Forelimb muscle (tissue), 1 donor: Measurements from ENCODE around the gene SOX8. TPM values are rescaled to one million over a fixed set of nuclear protein-coding genes. Genes with fewer than 3 reads are reported as not detected.
"Not testable (repeated sequence)": the region's sequence is repeated elsewhere in the genome, so short reads cannot be mapped to it uniquely, and the experiment has no call there.

Experiments used
- DNase-seq: peaks from one replicate; pipeline ENCODE4 v3.0.0-alpha.2; 2013; ENCODE audit warnings: low read depth
- polyA plus RNA-seq: library from polyadenylated mRNA; unstranded; fragments of 120-200 nt; gene quantifications from one replicate; pipeline ENCODE4 v1.2.1, GENCODE V29; 2013; ENCODE audit not compliant: insufficient read length

The SOX8 gene
- polyA plus RNA-seq: 36.9 TPM

DNA sequence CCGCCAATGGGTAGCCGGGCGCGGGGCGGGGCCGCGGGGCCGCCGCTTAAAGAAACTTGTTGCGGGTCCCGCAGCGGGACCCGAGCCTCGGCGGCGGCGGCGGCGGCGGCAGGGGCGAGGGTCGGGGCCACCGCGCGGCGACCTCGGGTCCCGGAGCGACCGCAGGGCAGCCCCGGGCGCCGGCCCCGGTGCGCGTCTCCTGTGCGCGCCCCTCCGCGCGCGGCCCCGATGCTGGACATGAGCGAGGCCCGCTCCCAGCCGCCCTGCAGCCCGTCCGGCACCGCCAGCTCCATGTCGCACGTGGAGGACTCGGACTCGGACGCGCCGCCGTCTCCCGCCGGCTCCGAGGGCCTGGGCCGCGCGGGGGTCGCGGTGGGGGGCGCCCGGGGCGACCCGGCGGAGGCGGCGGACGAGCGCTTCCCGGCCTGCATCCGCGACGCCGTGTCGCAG, at the start of gene SOX8:
TSS of gene SOX8 (plus strand) at position 76 of the 450 bp plus-strand sequence. CDS start at position 229, 153 bp downstream.
- no peak for DNase-seq

DNA sequence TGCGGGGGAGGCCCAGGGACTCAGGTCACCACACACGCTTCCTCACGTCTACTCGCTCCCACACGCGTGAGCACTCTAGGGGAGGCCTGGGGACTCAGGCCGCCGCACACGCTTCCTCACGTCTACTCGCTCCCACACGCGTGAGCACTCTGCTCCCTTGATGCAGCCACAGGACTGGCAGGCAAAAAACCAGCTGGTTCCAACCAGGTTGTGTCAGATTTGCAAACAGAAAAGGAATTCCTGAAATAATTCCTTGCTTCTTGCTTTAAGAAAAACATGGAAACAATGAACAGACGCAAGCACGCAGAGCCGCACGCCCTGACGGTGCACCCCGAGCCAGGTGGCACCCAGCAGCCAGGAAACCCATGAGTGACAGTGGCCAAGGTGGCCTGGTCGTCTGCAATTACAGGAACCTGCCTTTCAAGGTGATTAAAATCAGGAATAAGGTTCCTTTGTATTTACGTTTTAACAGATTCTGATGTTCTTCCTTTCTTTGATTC, 48.7 kb upstream of the SOX8 start:
- no peak for DNase-seq

DNA sequence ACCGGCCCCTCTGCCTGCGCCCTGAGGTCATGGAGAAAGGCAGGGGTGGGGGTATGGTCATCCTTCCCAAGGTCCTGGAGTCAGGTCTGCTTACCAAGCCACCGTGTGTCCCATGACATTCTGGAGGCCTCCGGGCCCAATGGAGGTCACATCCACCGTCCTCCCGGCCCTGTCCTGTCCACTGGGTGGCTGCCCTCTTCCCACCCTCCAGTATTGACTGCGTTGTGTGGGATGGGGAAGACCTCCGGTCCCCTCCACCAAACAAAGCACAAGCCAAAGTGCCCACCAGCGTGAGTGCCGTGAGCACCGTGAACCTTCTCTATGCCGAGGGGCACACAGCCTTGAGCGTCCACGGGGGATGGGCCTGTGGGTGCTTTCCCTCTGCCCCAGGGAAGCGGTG, 48.0 kb upstream of the SOX8 start:
- DNase-seq: no peak

DNA sequence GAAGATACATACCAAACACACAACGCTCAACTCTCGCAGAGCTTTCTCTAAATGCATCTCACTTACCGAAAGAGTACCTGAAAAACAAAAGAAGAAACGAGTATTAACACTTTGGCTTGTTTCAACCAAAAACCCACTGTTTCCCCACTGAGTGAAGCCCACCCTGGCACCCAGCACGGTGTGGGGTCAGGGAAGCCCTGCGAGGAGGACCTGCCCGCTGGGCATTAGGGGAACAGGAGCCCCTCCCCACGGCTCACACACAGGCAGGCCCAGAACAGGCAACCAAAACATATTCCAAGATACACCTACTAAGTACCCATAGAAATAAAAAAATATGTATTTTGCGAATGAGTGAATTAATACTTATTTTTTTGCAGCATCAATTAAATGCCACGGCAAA, 47.4 kb upstream of the SOX8 start:
- DNase-seq: no peak

DNA sequence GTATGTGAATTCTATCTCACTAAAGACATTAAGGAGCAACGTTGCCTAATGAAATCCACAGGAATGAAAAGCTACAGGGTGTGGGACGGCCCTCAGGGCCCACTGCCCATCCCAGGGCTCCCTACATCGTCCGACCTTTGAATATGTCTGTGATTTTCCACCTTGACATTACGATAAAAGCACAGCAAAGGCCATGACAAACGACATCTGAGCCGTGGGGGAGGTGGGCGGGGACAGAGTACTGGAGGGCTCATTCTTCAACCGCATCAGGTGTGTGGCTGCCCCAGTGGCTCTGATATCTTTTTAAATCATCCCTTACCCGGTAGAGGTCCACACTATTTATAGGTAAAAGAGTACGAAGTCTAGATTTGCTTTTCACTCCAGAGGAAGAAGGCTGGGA, 45.9 kb upstream of the SOX8 start:
- DNase-seq: no peak

DNA sequence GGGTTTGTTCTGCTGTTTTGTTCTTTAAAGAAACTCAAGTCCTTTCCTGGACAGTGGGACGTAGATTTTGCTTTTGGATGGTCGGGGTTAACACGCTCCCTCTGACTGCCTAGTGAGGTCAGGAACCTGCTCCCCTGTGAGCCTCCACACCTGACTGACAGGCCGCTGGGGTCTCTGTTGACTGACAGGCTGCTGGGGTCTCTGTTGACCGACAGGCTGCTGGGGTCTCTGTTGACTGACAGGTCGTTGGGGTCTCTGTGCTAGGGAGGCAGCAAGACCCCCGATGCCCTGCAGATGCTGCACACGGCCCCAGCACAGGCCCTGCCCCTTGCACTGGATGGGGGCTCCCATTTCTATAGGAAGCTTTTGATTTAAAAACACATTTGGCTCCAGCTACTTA, 44.3 kb upstream of the SOX8 start:
- no peak for DNase-seq

DNA sequence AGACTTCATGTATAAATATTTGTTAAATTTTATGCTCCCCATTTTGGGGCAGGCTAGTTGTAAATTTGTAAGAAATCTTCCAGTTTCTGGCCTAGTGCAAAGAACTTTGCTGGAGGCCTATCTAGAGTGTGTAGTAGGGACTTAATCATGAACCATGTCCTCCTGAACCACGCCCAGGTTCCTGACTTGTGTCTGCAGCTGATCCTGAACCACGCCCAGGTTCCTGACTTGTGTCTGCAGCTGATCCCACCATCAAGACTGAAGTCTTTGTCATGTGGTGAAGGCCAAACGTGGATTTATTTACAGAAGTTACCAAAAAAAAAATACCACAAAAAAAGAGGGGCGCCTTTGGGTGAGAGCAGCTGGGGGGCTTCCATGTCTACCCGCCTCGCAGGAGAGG, 43.8 kb upstream of the SOX8 start:
- DNase-seq: no peak

DNA sequence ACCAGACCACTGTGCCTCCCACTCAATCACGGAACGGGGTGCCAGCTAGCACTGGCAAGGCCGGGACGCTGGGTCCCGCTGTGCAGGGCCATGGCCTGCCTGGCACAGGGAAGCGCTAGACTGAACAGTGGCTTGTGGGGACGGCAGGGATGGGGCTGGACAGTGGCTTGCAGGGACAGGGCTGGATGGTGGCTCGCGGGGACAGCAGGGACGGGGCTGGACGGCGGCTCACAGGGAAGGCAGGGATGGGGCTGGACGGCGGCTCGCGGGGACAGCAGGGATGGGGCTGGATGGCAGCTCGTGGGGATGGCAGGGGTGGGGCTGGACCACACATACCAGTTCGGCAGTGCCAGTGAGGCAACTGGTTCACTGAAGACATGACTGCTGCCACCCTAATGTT, 43.4 kb upstream of the SOX8 start:
- no peak for DNase-seq

DNA sequence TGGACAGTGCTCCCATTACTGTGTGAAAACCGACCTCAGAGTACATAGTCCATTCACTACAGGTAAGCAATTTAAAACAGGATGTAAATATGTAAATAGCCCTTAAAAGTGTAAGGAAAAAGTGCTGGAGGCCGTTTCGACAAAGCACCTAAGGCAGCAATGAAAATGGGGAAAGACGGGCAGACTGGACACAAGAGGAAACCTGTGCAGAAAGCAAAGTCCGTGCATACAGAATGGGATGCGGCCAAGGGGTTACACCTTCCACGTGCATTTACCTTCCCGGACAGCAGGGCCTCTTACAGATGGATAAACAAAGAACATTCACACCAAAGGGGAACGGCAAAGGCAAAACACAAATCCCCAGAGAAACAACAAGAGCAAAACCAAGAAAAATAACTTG, 42.8 kb upstream of the SOX8 start:
- DNase-seq: no peak

DNA sequence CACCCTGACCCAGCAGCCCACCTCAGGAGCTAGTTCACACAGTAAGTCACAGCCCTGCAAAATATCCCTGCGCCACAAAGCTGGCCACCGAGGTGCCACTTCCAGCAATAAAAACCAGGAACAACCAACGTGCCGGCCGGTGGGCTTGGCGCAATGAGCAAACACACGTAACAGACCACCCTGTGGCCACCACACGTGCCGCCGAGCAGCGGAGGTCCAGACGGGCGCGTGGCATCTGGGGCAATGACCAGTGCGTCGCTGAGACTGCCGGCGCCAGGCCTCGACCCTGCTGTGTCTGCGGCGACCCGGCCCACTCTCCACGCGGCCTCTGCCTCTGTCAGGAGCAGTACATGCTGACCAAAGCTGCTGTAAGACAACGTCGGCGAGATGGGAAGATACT, 42.3 kb upstream of the SOX8 start:
- DNase-seq: no peak

DNA sequence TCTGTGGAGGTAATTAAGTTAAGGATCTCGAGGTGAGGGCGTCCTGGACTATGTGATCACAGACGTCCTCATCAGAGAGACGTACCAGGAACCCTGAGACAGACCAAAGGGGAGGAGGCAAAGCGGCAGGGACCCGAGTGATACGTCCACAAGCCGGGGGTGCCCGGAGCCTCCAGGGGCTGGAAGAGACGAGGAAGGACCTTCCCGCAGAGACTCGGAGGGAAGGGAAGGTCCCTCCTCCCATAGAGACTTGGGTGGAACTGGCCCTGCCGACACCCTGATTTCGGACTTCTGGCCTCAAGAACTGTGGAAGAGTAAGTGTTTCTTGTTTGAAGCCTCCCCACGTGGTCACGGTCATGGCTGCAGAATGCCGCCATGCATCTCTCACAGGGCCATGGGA, 41.6 kb upstream of the SOX8 start:
- no peak for DNase-seq

DNA sequence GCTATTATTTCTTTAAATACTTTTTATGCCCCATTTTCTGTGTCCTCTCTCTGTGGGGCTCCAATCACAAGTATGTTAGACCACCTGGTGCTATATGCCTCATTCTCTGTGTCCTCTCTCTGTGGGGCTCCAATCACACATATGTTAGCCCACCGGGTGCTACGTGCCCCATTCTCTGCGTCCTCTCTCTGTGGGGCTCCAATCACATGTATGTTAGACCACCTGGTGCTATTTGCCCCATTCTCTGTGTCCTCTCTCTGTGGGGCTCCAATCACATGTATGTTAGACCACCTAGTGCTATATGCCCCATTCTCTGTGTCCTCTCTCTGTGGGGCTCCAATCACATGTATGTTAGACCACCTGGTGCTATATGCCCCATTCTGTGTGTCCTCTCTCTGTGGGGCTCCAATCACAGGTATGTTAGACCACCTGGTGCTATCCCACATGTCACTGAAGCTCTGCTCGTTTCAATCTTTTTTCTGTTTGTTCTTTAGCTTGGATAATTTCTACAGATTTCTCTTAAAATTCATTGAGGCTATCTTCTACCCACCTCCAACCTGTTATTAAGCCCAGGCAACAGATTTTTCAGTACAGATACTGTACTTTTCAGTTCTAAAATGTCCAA, 39.0 kb upstream of the SOX8 start:
- no peak for DNase-seq

DNA sequence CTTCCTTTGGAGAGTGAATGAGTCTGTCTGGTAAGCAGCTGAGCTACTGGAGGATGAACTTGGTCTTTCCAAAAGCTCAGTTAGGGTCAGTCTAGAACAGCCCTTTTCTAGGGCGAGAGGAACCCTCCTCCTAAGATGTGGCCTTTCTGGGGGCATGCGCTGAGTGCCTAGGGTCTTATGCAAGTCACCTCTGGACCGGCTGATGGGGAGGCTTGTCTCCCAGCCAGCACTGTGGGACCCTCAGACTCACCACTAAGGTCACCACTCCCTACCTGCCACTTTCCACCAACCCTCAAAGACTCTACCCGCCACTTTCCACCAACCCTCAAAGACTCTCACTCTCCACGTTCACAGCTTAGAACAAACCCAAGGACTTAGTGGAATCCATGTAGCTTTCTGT, 37.6 kb upstream of the SOX8 start:
- no peak for DNase-seq

DNA sequence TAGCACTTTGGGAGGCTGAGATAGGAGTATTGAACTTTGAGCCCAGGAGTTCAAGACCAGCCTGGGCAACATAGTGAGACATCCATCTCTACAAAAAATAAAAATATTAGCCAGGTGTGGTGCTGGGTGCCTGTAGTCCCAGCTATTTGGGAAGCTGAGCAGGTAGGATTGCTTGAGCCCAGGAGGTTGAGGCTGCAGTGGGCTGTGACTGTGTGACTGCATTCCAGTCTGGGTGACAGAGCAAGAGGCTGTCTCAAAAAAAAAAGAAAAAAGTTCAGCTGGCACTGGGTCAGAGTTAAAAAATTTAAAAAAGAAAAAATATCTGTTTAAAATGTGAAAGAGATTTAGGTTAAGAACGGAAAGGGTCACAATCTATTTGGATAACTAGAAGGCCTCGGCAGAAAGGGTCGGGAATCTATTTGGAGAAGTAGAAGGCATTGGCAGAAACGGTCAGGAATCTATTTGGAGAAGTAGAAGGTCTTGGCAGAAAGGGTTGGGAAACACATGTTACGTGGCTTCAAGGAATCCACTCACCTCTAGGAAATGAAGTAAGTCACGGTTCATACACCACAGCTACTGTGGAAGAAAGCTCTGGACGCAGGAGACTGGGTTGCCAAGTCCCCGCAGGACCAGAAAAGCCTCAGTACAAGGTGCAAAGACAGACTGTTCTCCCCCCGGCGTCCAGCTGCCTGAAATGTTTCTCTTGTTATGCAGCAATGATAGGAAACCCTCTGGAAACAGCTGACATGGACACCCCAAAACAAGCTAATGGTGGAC, 36.1 kb upstream of the SOX8 start:
- DNase-seq: no peak

DNA sequence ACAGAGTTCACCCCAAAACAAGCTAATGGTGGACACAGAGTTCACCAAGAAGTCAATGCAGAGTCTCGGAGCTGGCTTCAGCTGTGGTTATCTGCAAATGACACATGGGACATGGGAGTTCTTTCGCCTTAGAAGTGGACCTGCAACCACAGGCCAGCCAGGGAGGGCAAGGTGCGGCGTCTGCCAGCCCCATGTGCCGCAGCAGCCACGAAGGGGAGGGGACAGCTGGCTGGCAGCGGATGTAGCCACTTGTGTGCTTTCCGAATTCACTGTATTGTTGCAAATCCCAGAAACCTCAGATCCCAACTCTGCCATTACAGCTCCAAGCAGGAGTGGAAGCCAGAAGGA, 35.5 kb upstream of the SOX8 start:
- DNase-seq: no peak

DNA sequence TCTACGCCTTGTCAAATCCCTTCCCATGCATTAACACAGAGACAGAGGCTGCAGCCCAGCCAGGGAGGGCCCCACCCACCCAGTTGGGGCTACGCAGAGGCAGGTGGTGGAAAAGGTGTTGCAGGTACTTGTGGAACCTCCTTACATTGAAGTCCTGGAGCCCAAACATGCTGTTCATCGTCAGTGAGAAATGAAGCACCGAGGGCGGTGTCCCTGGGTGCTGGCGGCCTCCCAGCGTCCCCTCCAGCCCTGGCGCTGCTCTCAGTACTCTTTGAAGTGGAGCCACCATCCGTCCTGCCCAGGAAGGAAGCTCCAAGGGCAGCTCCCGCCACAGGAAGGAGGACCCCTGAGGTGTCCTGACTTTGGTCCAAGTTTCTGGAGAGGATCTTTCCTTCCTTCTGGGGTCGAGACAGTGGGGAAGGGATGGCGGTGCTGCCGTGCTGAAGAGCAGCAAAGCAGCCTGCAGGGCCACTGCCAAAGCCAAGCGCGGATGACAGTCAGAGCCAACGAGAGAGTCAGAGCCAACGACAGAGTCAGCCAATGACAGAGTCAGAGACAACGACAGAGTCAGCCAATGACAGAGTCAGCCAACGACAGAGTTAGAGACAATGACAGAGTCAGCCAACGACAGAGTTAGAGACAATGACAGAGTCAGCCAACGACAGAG, 34.2 kb upstream of the SOX8 start:
- DNase-seq: no peak

DNA sequence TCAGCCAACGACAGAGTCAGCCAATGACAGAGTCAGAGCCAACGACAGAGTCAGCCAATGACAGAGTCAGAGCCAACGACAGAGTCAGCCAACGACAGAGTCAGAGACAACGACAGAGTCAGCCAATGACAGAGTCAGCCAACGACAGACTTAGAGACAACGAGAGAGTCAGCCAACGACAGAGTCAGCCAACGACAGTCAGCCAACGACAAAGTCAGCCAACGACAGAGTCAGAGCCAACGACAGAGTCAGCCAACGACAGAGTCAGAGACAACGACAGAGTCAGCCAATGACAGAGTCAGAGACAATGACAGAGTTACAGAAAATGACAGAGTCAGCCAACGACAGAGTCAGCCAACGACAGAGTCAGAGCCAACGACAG, 33.7 kb upstream of the SOX8 start:
- DNase-seq: not testable (repeated sequence)

DNA sequence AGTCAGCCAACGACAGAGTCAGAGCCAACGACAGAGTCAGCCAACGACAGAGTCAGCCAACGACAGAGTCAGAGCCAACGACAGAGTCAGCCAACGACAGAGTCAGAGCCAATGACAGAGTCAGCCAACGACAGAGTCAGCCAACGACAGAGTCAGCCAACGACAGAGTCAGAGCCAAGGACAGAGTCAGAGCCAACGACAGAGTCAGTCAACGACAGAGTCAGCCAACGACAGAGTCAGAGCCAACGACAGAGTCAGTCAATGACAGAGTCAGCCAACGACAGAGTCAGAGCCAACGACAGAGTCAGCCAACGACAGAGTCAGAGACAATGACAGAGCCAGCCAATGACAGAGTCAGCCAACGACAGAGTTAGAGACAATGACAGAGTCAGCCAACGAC, 32.8 kb upstream of the SOX8 start:
- not testable (repeated sequence) for DNase-seq

DNA sequence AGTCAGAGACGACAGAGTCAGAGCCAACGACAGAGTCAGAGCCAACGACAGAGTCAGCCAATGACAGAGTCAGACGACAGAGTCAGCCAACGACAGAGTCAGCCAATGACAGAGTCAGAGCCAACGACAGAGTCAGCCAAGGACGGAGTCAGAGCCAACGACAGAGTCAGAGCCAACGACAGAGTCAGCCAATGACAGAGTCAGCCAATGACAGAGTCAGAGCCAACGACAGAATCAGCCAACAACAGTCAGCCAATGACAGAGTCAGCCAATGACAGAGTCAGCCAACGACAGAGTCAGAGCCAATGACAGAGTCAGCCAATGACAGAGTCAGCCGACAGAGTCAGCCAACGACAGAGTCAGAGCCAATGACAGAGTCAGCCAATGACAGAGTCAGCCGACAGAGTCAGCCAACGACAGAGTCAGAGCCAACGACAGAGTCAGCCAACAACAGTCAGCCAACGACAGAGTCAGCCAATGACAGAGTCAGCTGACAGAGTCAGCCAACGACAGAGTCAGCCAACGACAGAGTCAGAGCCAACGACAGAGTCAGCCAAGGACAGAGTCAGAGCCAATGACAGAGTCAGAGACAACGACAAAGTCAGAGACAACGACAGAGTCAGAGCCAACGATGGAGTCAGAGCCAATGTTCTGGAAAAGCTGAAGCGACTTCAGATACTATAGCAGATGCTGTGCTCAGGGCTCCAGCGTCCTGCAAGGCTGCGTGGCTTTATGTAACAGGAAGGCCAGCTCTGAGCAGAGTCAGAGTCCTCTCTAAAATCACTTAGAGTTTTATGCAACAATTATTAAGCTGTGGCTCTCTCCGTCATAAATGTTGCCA, 30.6 kb upstream of the SOX8 start:
- peak; percentile 28 for DNase-seq

DNA sequence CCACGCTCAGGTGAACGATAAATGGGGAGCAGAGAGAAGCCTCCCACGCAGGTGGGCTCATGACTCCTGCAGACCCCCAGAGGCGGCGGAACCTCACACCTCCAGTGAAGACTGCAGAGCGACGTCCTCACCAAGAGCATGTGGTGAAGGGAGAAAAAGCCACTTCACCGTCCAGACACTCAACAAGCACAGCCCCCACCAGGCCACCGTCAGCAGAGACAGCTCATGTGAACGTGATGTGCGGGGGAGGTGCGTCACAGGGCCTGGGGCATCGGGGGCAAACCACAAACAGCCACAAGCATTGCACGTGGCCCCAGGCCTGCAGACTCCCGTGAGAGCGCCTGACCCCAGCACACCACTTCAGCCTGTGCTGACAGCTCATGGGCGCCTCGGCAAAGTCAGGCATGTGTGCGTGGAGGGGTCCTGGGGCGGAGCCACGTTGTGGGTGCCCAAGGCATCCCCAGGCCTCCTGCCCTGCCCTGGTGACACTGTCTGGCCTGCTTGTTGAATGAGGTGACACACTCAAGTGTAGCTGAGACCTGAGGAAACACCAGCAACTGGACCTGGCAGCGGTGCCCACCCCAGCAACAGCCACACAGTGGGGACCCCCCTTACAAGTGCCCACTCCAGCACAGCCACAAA, 29.8 kb upstream of the SOX8 start:
- DNase-seq: no peak

DNA sequence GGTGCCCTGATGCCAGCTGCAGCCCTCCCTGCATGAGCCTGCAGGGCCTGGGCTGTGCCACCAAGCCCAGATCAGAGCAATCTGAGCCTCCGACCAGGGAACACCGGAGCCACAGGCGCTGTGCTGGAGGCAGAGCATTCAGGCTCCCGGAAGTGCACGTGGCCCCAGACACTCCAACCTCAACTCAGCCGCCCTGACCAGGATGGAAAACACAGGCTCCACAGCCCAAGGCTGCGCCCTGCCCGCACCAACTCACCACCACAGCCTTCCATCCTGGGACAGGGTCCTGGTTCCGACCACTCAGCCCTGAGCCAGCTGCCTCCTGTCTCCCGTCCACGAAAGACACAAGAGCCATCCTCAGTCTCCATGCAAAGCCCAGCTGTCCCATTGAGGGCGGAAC, 29.2 kb upstream of the SOX8 start:
- no peak for DNase-seq
